ENCODE results near the gene KLHL26. TPM values are rescaled to one million over a fixed set of nuclear protein-coding genes. Genes with fewer than 3 reads are reported as not detected.
A peak's percentile ranks its signal among the peaks of the same experiment; 100 is the strongest.

KLHL26 gene
- total RNA-seq, 3 donors from 2014 or later (not counting 1 experiment from before 2014, with no cell fraction given) = 8.0 to 11.5 (median 9.6) TPM

- Mint-ChIP-seq H3K27me3 (ENCODE audit: low read depth in 2 of 2) (peaks cover 0 to 4% of the 10 kb centered on the region in 2 donors), H3K27ac (peak within 1 kb of the TSS; percentile 86 to 88), H3K9me3 (no peaks in the 10 kb centered on the region), H3K4me3 (peak within 1 kb of the TSS; percentile 90), H3K4me1 (peaks cover 9 to 28% of the 10 kb centered on the region in 2 donors), H3K36me3 (no peaks in the 10 kb centered on the region)
- ATAC-seq (peak; percentile 79 to 90 (median 80)), DNase-seq (peak; percentile 78 to 93)
- Histone ChIP-seq H3K9me3 (ENCODE audit: control insufficient read depth, insufficient read depth, low read length) (no peaks in the 10 kb centered on the region), H3K27me3 (ENCODE audit: control insufficient read depth, insufficient read depth, low read length) (no peaks in the 10 kb centered on the region), H3K4me1 (ENCODE audit: control insufficient read depth, insufficient read depth, low read length) (peaks cover 33% of the 10 kb centered on the region), H3K4me3 (ENCODE audit: low read length) (peak within 1 kb of the TSS; percentile 54), H3K36me3 (ENCODE audit: control insufficient read depth, insufficient read depth, low read length) (peaks cover 4% of the 10 kb centered on the region), H3K27ac (ENCODE audit: low read length) (peak within 1 kb of the TSS; percentile 77)
- TF ChIP-seq CTCF (IDR thresholded peaks at IDR 0.05) = peak; percentile 85
- intact Hi-C loops (cut with micrococcal nuclease) = loop anchor here (2.0 to 5.0 kb wide), 4 partner anchors 18 to 330 kb away; partner anchors contain the start of genes COPE, DDX49, ELL and UBA52
- under 1% methylated on average over 72 of the region's 72 CpGs for WGBS (ENCODE audit: insufficient coverage)
These were observed 48.0 kb upstream of the KLHL26 start, which contains the start of gene REX1BD for GRCh38 chr19:18588611-18589379. TSS of gene REX1BD (plus strand) at chr19:18588798. CDS start at chr19:18588802, 4 bp downstream.

GRCh38 chr19:18589380-18590272 is 47.2 kb upstream of the KLHL26 start:
- Mint-ChIP-seq H3K36me3 (no peaks in the 10 kb centered on the region), H3K27me3 (ENCODE audit: low read depth in 2 of 2) (no peaks in the 10 kb centered on the region), H3K9me3 (no peaks in the 10 kb centered on the region), H3K27ac (peak overlapping the region; percentile 86 to 88), H3K4me1 (peaks cover 11 to 31% of the 10 kb centered on the region in 2 donors), H3K4me3 (peak overlapping the region; percentile 90)
- Histone ChIP-seq H3K27me3 (ENCODE audit: control insufficient read depth, insufficient read depth, low read length) (no peaks in the 10 kb centered on the region), H3K27ac (ENCODE audit: low read length) (peak overlapping the region; percentile 77), H3K4me1 (ENCODE audit: control insufficient read depth, insufficient read depth, low read length) (peaks cover 41% of the 10 kb centered on the region), H3K9me3 (ENCODE audit: control insufficient read depth, insufficient read depth, low read length) (no peaks in the 10 kb centered on the region), H3K4me3 (ENCODE audit: low read length) (peak overlapping the region; percentile 54), H3K36me3 (ENCODE audit: control insufficient read depth, insufficient read depth, low read length) (peaks cover 4% of the 10 kb centered on the region)
- 21% methylated on average over 52 of the region's 52 CpGs for WGBS (ENCODE audit: insufficient coverage)
- peak; percentile 64 to 78 (median 64) for ATAC-seq
- peak; percentile 70 to 88 for DNase-seq
- no peak for TF ChIP-seq CTCF (IDR thresholded peaks at IDR 0.05)
- intact Hi-C loops (cut with micrococcal nuclease) = loop anchor here (2.0 to 5.0 kb wide), 4 partner anchors 19 to 329 kb away; partner anchors contain the start of genes COPE, DDX49, ELL and UBA52

- DNase-seq (peak in 1 of 2 donors; percentile 39), ATAC-seq (no peak)
- Mint-ChIP-seq H3K9me3 (no peaks in the 10 kb centered on the region), H3K27me3 (ENCODE audit: low read depth in 2 of 2) (no peaks in the 10 kb centered on the region), H3K4me3 (peak overlapping the region; percentile 90), H3K36me3 (no peaks in the 10 kb centered on the region), H3K27ac (peak overlapping the region; percentile 86 to 88), H3K4me1 (peaks cover 14 to 39% of the 10 kb centered on the region in 2 donors)
- 88% methylated on average over 40 of the region's 40 CpGs for WGBS (ENCODE audit: insufficient coverage)
- no peak overlapping the region for H3K4me3 ChIP-seq (ENCODE audit: low read length)
- intact Hi-C loops (cut with micrococcal nuclease) = no loop called here
- H3K27ac ChIP-seq (ENCODE audit: low read length) = no peak overlapping the region
- H3K27me3 ChIP-seq (ENCODE audit: control insufficient read depth, insufficient read depth, low read length) = no peaks in the 10 kb centered on the region
- H3K36me3 ChIP-seq (ENCODE audit: control insufficient read depth, insufficient read depth, low read length) = peaks cover 4% of the 10 kb centered on the region
- peaks cover 50% of the 10 kb centered on the region for H3K4me1 ChIP-seq (ENCODE audit: control insufficient read depth, insufficient read depth, low read length)
- H3K9me3 ChIP-seq (ENCODE audit: control insufficient read depth, insufficient read depth, low read length) = no peaks in the 10 kb centered on the region
- TF ChIP-seq CTCF (IDR thresholded peaks at IDR 0.05) = no peak
These were observed 46.3 kb upstream of the KLHL26 start for GRCh38 chr19:18590273-18591272.
